IMR-90 (cell line): ENCODE results near the gene BCAS3. TPM values are rescaled to one million over a fixed set of nuclear protein-coding genes. Genes with fewer than 3 reads are reported as not detected.
A peak's percentile ranks its signal among the peaks of the same experiment; 100 is the strongest.

Experiments used
- ATAC-seq: fragments of 200-7000 bp; cut with Tn5 transposase; 2 replicates; pipeline ENCODE4 v1.9.1; 2020; ENCODE audit warnings: low read depth, mild to moderate bottlenecking, moderate library complexity
- BruUV-seq: library from RNA; stranded (reverse); fragments of 400-500 nt; replicated peaks from 2 replicates; lab custom pipeline; 2021; lab: Mats Ljungman, UMichigan
- CTCF ChIA-PET: fragments of 300-600 bp; formaldehyde crosslinking; extraction: SDS; loops from one replicate; lab custom pipeline; 2021; ENCODE audit warnings: antibody characterized with exemption; lab: Yijun Ruan, JAX
- POLR2A ChIA-PET: fragments of 300-600 bp; sonication (Branson Sonifier 250); formaldehyde crosslinking; loops from one replicate; lab custom pipeline; 2022; ENCODE audit warnings: antibody characterized with exemption; ENCODE audit not compliant: unreplicated experiment; lab: Charles Lee
- DNase-seq: peaks from one replicate; pipeline ENCODE4 v3.0.0; 2013
- H2AFZ ChIP-seq: replicated peaks from 2 replicates; pipeline ENCODE3; 2013; ENCODE audit warnings: low read length, mild to moderate bottlenecking; ENCODE audit not compliant: poor library complexity
- H2AK5ac ChIP-seq: 2 replicates; pipeline ENCODE4 v1.6.1; 2013; ENCODE audit warnings: low read depth, low read length, inconsistent platforms
- H2AK9ac ChIP-seq: replicated peaks from 2 replicates; pipeline ENCODE3; 2013; ENCODE audit warnings: mild to moderate bottlenecking, low read depth, low read length, moderate library complexity; ENCODE audit not compliant: poor library complexity
- H2BK120ac ChIP-seq: 2 replicates; pipeline ENCODE4 v1.6.1; 2013; ENCODE audit warnings: low read depth, low read length, inconsistent platforms
- H2BK15ac ChIP-seq: 3 replicates; pipeline ENCODE4 v1.6.1; 2013; ENCODE audit warnings: low read depth, low read length, inconsistent platforms
- H2BK20ac ChIP-seq: 2 replicates; pipeline ENCODE4 v1.6.1; 2013; ENCODE audit warnings: low read depth, mild to moderate bottlenecking, inconsistent platforms, low read length, moderate library complexity
- H2BK5ac ChIP-seq: 2 replicates; pipeline ENCODE4 v1.6.1; 2013; ENCODE audit warnings: mild to moderate bottlenecking, low read depth, low read length, inconsistent platforms; ENCODE audit not compliant: poor library complexity, severe bottlenecking
- H3K14ac ChIP-seq: replicated peaks from 2 replicates; pipeline ENCODE4 v1.6.1; 2013; ENCODE audit warnings: low read depth, low read length, inconsistent platforms
- H3K18ac ChIP-seq: 2 replicates; pipeline ENCODE4 v1.6.1; 2013; ENCODE audit warnings: low read depth, low read length, control low read depth
- H3K23ac ChIP-seq: 2 replicates; pipeline ENCODE4 v1.6.1; 2013; ENCODE audit warnings: low read depth, low read length, inconsistent platforms
- H3K27ac ChIP-seq: 2 replicates; pipeline ENCODE4 v1.5.1; 2013; ENCODE audit warnings: mild to moderate bottlenecking, control low read depth, low read length; ENCODE audit not compliant: insufficient read depth
- H3K27me3 ChIP-seq: 2 replicates; pipeline ENCODE4 v1.6.1; 2013; ENCODE audit warnings: low read length; ENCODE audit not compliant: control insufficient read depth, insufficient read depth
- H3K36me3 ChIP-seq: 2 replicates; pipeline ENCODE4 v1.6.1; 2013; ENCODE audit warnings: low read length, mixed read lengths; ENCODE audit not compliant: control insufficient read depth, insufficient read depth
- H3K4ac ChIP-seq: 2 replicates; pipeline ENCODE4 v1.6.1; 2013; ENCODE audit warnings: low read depth, low read length, inconsistent platforms
- H3K4me1 ChIP-seq: 2 replicates; pipeline ENCODE4 v1.6.1; 2013; ENCODE audit warnings: low read length, mixed read lengths; ENCODE audit not compliant: control insufficient read depth, insufficient read depth
- H3K4me2 ChIP-seq: 2 replicates; pipeline ENCODE4 v1.6.1; 2013; ENCODE audit warnings: low read depth, mild to moderate bottlenecking, control low read depth, low read length, moderate library complexity
- H3K4me3 ChIP-seq: 2 replicates; pipeline ENCODE4 v1.5.1; 2013; ENCODE audit warnings: low read depth, mild to moderate bottlenecking, control low read depth, low read length, moderate library complexity; ENCODE audit not compliant: insufficient read depth
- H3K56ac ChIP-seq: 2 replicates; pipeline ENCODE4 v1.6.1; 2013; ENCODE audit warnings: low read length, inconsistent platforms; ENCODE audit not compliant: insufficient read depth; ENCODE audit errors: extremely low read depth
- H3K79me1 ChIP-seq, 2 experiments: 2 replicates each; pipeline ENCODE4 v1.6.1; 2013; ENCODE audit warnings: low read length in 2 of 2, inconsistent platforms in 1 of 2, low read depth in 1 of 2
- H3K9ac ChIP-seq: 2 replicates; pipeline ENCODE4 v1.6.1; 2013; ENCODE audit warnings: low read depth, low read length, control low read depth
- H3K9me1 ChIP-seq: 2 replicates; pipeline ENCODE4 v1.6.1; 2013; ENCODE audit warnings: low read length, inconsistent platforms; ENCODE audit not compliant: insufficient read depth
- H3K9me3 ChIP-seq: 2 replicates; pipeline ENCODE4 v1.6.1; 2013; ENCODE audit warnings: low read length; ENCODE audit not compliant: control insufficient read depth, insufficient read depth
- H4K20me1 ChIP-seq: 2 replicates; pipeline ENCODE4 v1.6.1; 2013; ENCODE audit warnings: low read length, inconsistent platforms; ENCODE audit not compliant: insufficient read depth
- H4K5ac ChIP-seq: 2 replicates; pipeline ENCODE4 v1.6.1; 2013; ENCODE audit warnings: mild to moderate bottlenecking, low read depth, low read length, control low read depth
- H4K8ac ChIP-seq, 2 experiments: 2 replicates each; pipeline ENCODE4 v1.6.1; 2013; ENCODE audit warnings: low read depth in 2 of 2, low read length in 2 of 2, control low read depth in 1 of 2, inconsistent platforms in 1 of 2
- H4K91ac ChIP-seq: 2 replicates; pipeline ENCODE4 v1.6.1; 2013; ENCODE audit warnings: low read depth, low read length, inconsistent platforms; ENCODE audit not compliant: insufficient read depth
- ELK1 ChIP-seq: fragments of 150-350 bp; IDR thresholded peaks from 2 replicates; pipeline ENCODE4 v1.6.1; 2016; ENCODE audit warnings: low read depth, mild to moderate bottlenecking, low read length, moderate library complexity, borderline replicate concordance
- FOS ChIP-seq: fragments of 150-350 bp; IDR thresholded peaks from 2 replicates; pipeline ENCODE4 v1.6.1; 2016; ENCODE audit warnings: low read depth, low read length
- POLR2A ChIP-seq: IDR thresholded peaks from 2 replicates; pipeline ENCODE4 v1.6.1; 2012; ENCODE audit warnings: mild to moderate bottlenecking, low read depth, low read length
- RAD21 ChIP-seq: IDR thresholded peaks from 2 replicates; pipeline ENCODE4 v1.6.1; 2012; ENCODE audit warnings: low read length, improper control_type of control experiment
- RCOR1 ChIP-seq: IDR thresholded peaks from 2 replicates; pipeline ENCODE4 v1.6.1; 2012; ENCODE audit warnings: mild to moderate bottlenecking, low read length, improper control_type of control experiment; ENCODE audit not compliant: insufficient replicate concordance
- RFX5 ChIP-seq: IDR thresholded peaks from 2 replicates; pipeline ENCODE4 v1.8.0; 2012; ENCODE audit warnings: low read depth, mild to moderate bottlenecking, low read length, moderate library complexity
- WGBS, 2 experiments: methylation state at CpG; one replicate each; pipeline versions ENCODE4 v1.1.5 to v1.1.7; 2013; ENCODE audit warnings: missing lambda C conversion rate in 2 of 2; ENCODE audit not compliant: insufficient read length in 1 of 2; ENCODE audit errors: extremely low coverage in 2 of 2; 5-methylcytosine and 5-hydroxymethylcytosine counted together
- dilution Hi-C: fragments of 300-500 bp; cut with HindIII; formaldehyde crosslinking; loops from one replicate; pipeline ENCODE4 v1.14.3; 2018; ENCODE audit warnings: low sequenced_read_pairs; ENCODE audit not compliant: unreplicated experiment
- in situ Hi-C: fragments of 300-500 bp; cut with MboI; formaldehyde crosslinking; loops from 3 replicates; pipeline ENCODE4 v1.14.3; 2019; ENCODE audit warnings: low sequenced_read_pairs, inconsistent platforms, mixed read lengths
- intact Hi-C: fragments of 100-400 bp; cut with micrococcal nuclease; formaldehyde crosslinking; loops from 2 replicates; pipeline ENCODE4 v1.10.0; 2022
- polyA plus RNA-seq, 3 experiments: library from polyadenylated mRNA; depleted of rRNA; stranded (reverse); fragments of >200 nt; gene quantifications; 2 replicates each; pipeline ENCODE4 v1.2.3, GENCODE V29; 2012; ENCODE audit warnings: low replicate concordance in 1 of 3
- total RNA-seq: library from RNA; depleted of rRNA; stranded (reverse); fragments of >200 nt; gene quantifications from 2 replicates; pipeline ENCODE4 v1.2.3, GENCODE V29; 2012

The BCAS3 gene
- total and polyA plus RNA-seq, 2 of the 4 experiments (the other 2 are of a cell fraction), result 6.3 to 27.1 TPM

GRCh38 chr17:61254904-61255303 lies 577.3 kb downstream of the BCAS3 start:
- Histone ChIP-seq H3K4me2 (no peak overlapping the region), H3K9me3 (no peaks in the 10 kb centered on the region), H4K91ac (0 out of 2 replicates have a peak overlapping the region, but pooled peaks have one; percentile 22), H2BK120ac (peak overlapping the region; percentile 58; the same call in 1 of the 2 replicates), H3K27me3 (no peaks in the 10 kb centered on the region), H3K9me1 (peaks cover 20% of the 10 kb centered on the region), H2BK5ac (no peak overlapping the region), H2AK5ac (0 out of 2 replicates have a peak overlapping the region, but pooled peaks have one; percentile 21), H3K4me3 (no peak overlapping the region), H3K56ac (no peak overlapping the region), H4K8ac (peak overlapping the region in 1 of 2 experiments; percentile 35; a peak in 1 of 4 replicates), H2AFZ (no peak overlapping the region), H4K20me1 (no peaks in the 10 kb centered on the region), H3K9ac (no peak overlapping the region), H3K36me3 (no peaks in the 10 kb centered on the region), H3K23ac (no peak overlapping the region), H3K4ac (peak overlapping the region; percentile 31; the same call in 1 of the 2 replicates), H3K4me1 (peaks cover 17% of the 10 kb centered on the region), H2AK9ac (no peak overlapping the region), H3K18ac (peak overlapping the region; percentile 18; the same call in 1 of the 2 replicates), H3K27ac (no peak overlapping the region), H2BK20ac (peak overlapping the region; percentile 57; the same call in 1 of the 2 replicates), H2BK15ac (peak overlapping the region; percentile 15; the same call in 1 of the 3 replicates), H4K5ac (peak overlapping the region; percentile 34; the same call in 1 of the 2 replicates), H3K14ac (no peak overlapping the region), H3K79me1 (peaks cover 0 to 18% of the 10 kb centered on the region in 2 experiments; a peak in 2 of 4 replicates)
- dilution Hi-C loops (no loop called here), intact Hi-C loops (loop anchor here (5.0 kb wide), 1 partner anchor 142 kb away; the partner anchor contains the start of gene TBX2), in situ Hi-C loops (no loop called here)
- BruUV-seq, result no TSS peak
- ATAC-seq (no peak), DNase-seq (no peak)
- TF ChIP-seq RAD21 (no peak), RFX5 (no peak), RCOR1 (no peak), POLR2A (no peak), FOS (no peak), ELK1 (no peak)
- no CpG with 5 or more reads among the region's 1 CpG for WGBS, 2 experiments
- ChIA-PET CTCF (no interaction called here), POLR2A (interaction anchor here (0.8 kb wide), 1 partner anchor 84 kb away, joined by 8 read pairs; no protein-coding TSS in a partner anchor)
